Spleen (tissue), 7 donors: Measurements from ENCODE around the gene PRG3.

Experiments
- CTCF ChIP-seq, 11 experiments: fragments of 200-600 bp in 7 of 11; fragments of 450-650 bp in 4 of 11; sonication (generic) in 4 of 11; IDR thresholded peaks in 8 of 11; conservative IDR thresholded peaks in 3 of 11; 1 replicate in 7 of 11; 2 replicates in 4 of 11; pipeline versions ENCODE4 v1.4.0 to v1.8.0; 2016 to 2021; ENCODE audit warnings: antibody characterized with exemption in 11 of 11, inconsistent platforms in 4 of 11, mild to moderate bottlenecking in 1 of 11
- POLR2A ChIP-seq, 3 donors: fragments of 450-650 bp; IDR thresholded peaks; one replicate each; pipeline ENCODE4 v1.5.1; 2017; ENCODE audit warnings: antibody characterized with exemption in 3 of 3, mild to moderate bottlenecking in 1 of 3
- donor health status: DM: no; HTN: no; CAD: no; lungs with moderate emphysema.
- donor health status: DM: no; HTN: no; CAD: no.
- donor health status: DM: no; HTN: no; CAD: no.

- no peak for TF ChIP-seq POLR2A (IDR thresholded peaks at IDR 0.05)
- no peak for TF ChIP-seq CTCF (IDR thresholded peaks at IDR 0.05 in 8 of 11, conservative IDR thresholded peaks at IDR 0.05 in 3 of 11)
Observed at GRCh38 chr11:57428643-57429042, 47.7 kb upstream of the PRG3 start.
